ENCODE data around the gene FOXP4.
"Not testable (repeated sequence)": the region's sequence is repeated elsewhere in the genome, so short reads cannot be mapped to it uniquely, and the experiment has no call there.

Gene FOXP4

GRCh38 chr6:41599015-41599851, 53.1 kb downstream of the FOXP4 start:
- DNase-seq (ENCODE audit: low read depth in 2 of 2) = no peak

- DNase-seq (ENCODE audit: low read depth in 2 of 2) = no peak
Measured at GRCh38 chr6:41599852-41600445, 53.8 kb downstream of the FOXP4 start.

GRCh38 chr6:41600499-41601247, 54.5 kb downstream of the FOXP4 start:
- no peak for DNase-seq (ENCODE audit: low read depth in 2 of 2)

GRCh38 chr6:41601248-41601549, 55.0 kb downstream of the FOXP4 start:
- DNase-seq (ENCODE audit: low read depth in 2 of 2) = no peak

GRCh38 chr6:41602422-41602743, 56.2 kb downstream of the FOXP4 start:
- DNase-seq (ENCODE audit: low read depth in 2 of 2) = no peak

GRCh38 chr6:41602864-41603608, 56.9 kb downstream of the FOXP4 start:
- DNase-seq (ENCODE audit: low read depth in 2 of 2) = peak; percentile 60 to 64

GRCh38 chr6:41604006-41604405, 57.8 kb downstream of the FOXP4 start:
- no peak for DNase-seq (ENCODE audit: low read depth in 2 of 2)

GRCh38 chr6:41605649-41606048, 59.5 kb downstream of the FOXP4 start:
- no peak for DNase-seq (ENCODE audit: low read depth in 2 of 2)

- no peak for DNase-seq (ENCODE audit: low read depth in 2 of 2)
Measured at GRCh38 chr6:41607036-41607435, 60.9 kb downstream of the FOXP4 start.

- no peak for DNase-seq (ENCODE audit: low read depth in 2 of 2)
Measured at GRCh38 chr6:41607736-41608135, 61.6 kb downstream of the FOXP4 start.

- DNase-seq (ENCODE audit: low read depth in 2 of 2) = no peak
Measured at GRCh38 chr6:41608443-41609151, 62.4 kb downstream of the FOXP4 start.

GRCh38 chr6:41614715-41615114, 68.5 kb downstream of the FOXP4 start:
- DNase-seq (ENCODE audit: low read depth in 2 of 2) = no peak

- DNase-seq (ENCODE audit: low read depth in 2 of 2) = no peak
Measured at GRCh38 chr6:41615311-41615710, 69.1 kb downstream of the FOXP4 start.

- DNase-seq (ENCODE audit: low read depth in 2 of 2) = no peak
Measured at GRCh38 chr6:41618598-41618997, 72.4 kb downstream of the FOXP4 start.

GRCh38 chr6:41619193-41619592, 73.0 kb downstream of the FOXP4 start:
- not testable (repeated sequence) for DNase-seq (ENCODE audit: low read depth in 2 of 2)

- no peak for DNase-seq (ENCODE audit: low read depth in 2 of 2)
Measured at GRCh38 chr6:41621367-41621766, 75.2 kb downstream of the FOXP4 start.

- DNase-seq (ENCODE audit: low read depth in 2 of 2) = no peak
Measured at GRCh38 chr6:41621802-41622201, 75.6 kb downstream of the FOXP4 start.

- DNase-seq (ENCODE audit: low read depth in 2 of 2) = no peak
Measured at GRCh38 chr6:41622206-41622988, 76.2 kb downstream of the FOXP4 start.

- DNase-seq (ENCODE audit: low read depth in 2 of 2) = no peak
Measured at GRCh38 chr6:41623330-41623729, 77.1 kb downstream of the FOXP4 start.

GRCh38 chr6:41624621-41625380, 78.6 kb downstream of the FOXP4 start:
- DNase-seq (ENCODE audit: low read depth in 2 of 2) = no peak

Measured in fibroblast of skin of left quadriceps (primary cell).